PFSK-1 (cell line): ENCODE data around the gene LHFPL5.

Experiments
- FOXP2 ChIP-seq: optimal IDR thresholded peaks from 2 replicates; pipeline ENCODE3; 2011; ENCODE audit warnings: borderline replicate concordance, control low read depth, inconsistent platforms; ENCODE audit not compliant: insufficient read depth; ENCODE audit errors: extremely low read length, extremely low read depth
- POLR2AphosphoS5 ChIP-seq: IDR thresholded peaks from 2 replicates; pipeline ENCODE4 v1.6.1; 2012; ENCODE audit warnings: low read depth, mild to moderate bottlenecking, control low read depth, low read length, moderate library complexity
- SIN3A ChIP-seq: IDR thresholded peaks from 2 replicates; pipeline ENCODE4 v1.6.1; 2012; ENCODE audit warnings: mild to moderate bottlenecking, low read length, moderate library complexity, borderline replicate concordance; ENCODE audit not compliant: insufficient read depth
- TAF1 ChIP-seq: IDR thresholded peaks from 2 replicates; pipeline ENCODE4 v1.6.1; 2012; ENCODE audit warnings: low read length, control low read depth, borderline replicate concordance; ENCODE audit not compliant: insufficient read depth
- TF ChIP-seq, protein P1 (sequence below), 2 experiments: IDR thresholded peaks; 2 replicates each; pipeline versions ENCODE4 v1.6.1 to v1.8.0; 2011 to 2012; ENCODE audit warnings: low read depth in 2 of 2, low read length in 2 of 2, control low read depth in 1 of 2, inconsistent platforms in 1 of 2, mild to moderate bottlenecking in 1 of 2, moderate library complexity in 1 of 2; ENCODE audit not compliant: insufficient read depth in 1 of 2

Gene LHFPL5

DNA sequence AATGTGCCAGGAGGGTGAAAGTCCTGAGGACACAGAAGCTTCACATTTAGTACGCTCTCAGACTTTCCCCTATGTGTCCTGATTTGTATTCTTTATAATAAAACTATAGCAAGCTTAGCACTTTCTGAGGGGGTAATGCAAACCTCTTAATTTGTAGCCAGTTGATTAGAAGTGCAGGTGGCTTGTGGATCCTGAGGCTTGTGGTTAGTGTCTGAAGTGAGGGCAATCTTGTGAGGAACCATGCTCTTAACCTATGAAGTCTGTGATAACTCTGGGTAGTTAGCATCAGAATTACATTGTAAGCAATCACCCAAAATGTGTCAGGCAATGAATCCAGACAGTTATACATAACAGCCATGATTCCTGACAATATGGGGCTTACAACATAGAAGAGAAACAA lies 51.1 kb downstream of the LHFPL5 start:
- TF ChIP-seq POLR2AphosphoS5 (no peak), FOXP2 (no peak), SIN3A (no peak), TAF1 (no peak)
- TF ChIP-seq, protein P1, sequence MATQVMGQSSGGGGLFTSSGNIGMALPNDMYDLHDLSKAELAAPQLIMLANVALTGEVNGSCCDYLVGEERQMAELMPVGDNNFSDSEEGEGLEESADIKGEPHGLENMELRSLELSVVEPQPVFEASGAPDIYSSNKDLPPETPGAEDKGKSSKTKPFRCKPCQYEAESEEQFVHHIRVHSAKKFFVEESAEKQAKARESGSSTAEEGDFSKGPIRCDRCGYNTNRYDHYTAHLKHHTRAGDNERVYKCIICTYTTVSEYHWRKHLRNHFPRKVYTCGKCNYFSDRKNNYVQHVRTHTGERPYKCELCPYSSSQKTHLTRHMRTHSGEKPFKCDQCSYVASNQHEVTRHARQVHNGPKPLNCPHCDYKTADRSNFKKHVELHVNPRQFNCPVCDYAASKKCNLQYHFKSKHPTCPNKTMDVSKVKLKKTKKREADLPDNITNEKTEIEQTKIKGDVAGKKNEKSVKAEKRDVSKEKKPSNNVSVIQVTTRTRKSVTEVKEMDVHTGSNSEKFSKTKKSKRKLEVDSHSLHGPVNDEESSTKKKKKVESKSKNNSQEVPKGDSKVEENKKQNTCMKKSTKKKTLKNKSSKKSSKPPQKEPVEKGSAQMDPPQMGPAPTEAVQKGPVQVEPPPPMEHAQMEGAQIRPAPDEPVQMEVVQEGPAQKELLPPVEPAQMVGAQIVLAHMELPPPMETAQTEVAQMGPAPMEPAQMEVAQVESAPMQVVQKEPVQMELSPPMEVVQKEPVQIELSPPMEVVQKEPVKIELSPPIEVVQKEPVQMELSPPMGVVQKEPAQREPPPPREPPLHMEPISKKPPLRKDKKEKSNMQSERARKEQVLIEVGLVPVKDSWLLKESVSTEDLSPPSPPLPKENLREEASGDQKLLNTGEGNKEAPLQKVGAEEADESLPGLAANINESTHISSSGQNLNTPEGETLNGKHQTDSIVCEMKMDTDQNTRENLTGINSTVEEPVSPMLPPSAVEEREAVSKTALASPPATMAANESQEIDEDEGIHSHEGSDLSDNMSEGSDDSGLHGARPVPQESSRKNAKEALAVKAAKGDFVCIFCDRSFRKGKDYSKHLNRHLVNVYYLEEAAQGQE (IDR thresholded peaks at IDR 0.05; ENCODE audit: insufficient read depth in 1 of 2, low read depth in 2 of 2, low read length in 2 of 2) = no peak

DNA sequence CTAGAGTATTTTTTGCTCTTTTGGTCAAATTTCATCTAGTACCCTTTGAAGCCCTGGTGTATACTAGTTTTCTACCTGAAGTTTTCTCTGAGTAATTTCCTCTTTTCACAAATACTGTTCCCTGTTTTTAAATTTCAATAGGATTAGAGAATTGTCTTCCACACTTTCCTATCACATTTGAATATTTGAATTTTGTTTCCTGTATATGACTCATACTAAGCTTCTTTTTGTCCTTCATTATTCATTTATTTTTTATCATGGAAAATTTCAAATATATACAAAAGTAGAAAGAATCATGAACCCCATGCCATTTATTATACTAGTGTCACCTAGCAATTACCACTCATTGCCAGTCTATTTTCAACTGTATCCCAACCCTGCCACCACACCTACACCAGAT lies 52.7 kb downstream of the LHFPL5 start:
- TF ChIP-seq SIN3A (no peak), TAF1 (no peak), POLR2AphosphoS5 (no peak), FOXP2 (no peak)
- TF ChIP-seq, protein P1 (IDR thresholded peaks at IDR 0.05; ENCODE audit: insufficient read depth in 1 of 2, low read depth in 2 of 2, low read length in 2 of 2) = no peak

DNA sequence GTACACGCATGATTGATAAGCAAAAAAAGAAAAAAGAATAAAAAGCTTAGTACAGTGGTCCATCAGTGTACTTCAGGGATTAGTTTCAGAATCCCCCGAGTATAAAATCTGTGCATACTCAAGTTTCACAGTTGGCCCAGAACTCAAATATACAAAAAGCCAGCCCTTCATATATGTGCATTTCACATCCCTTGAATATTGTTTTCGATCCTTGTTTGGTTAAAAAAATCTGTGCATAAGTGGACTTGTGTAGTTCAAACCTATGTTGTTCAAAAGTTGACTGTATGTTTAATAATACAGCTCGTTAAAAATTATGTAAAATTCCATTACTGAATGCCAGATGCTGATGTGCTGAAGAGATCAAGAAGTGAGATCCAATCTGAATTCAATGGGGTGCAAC lies 54.2 kb downstream of the LHFPL5 start:
- TF ChIP-seq FOXP2 (no peak), POLR2AphosphoS5 (no peak), TAF1 (no peak), SIN3A (no peak)
- TF ChIP-seq, protein P1 (IDR thresholded peaks at IDR 0.05; ENCODE audit: insufficient read depth in 1 of 2, low read depth in 2 of 2, low read length in 2 of 2) = no peak
